H54 (cell line): ENCODE data around the gene ZC3H18.

Experiments used
- DNase-seq: peaks from one replicate; pipeline ENCODE4 v3.0.0; 2011; ENCODE audit warnings: low spot score, mixed read lengths; ENCODE audit not compliant: insufficient read length
- FAIRE-seq: peaks from 3 replicates; lab custom pipeline; 2011; peaks lifted over from hg19 to GRCh38; lab: Jason Lieb, UNC
- POLR2A ChIP-seq: IDR thresholded peaks from 2 replicates; pipeline ENCODE4 v1.6.1; 2011; ENCODE audit warnings: low read depth, mild to moderate bottlenecking, low read length

The ZC3H18 gene

DNA sequence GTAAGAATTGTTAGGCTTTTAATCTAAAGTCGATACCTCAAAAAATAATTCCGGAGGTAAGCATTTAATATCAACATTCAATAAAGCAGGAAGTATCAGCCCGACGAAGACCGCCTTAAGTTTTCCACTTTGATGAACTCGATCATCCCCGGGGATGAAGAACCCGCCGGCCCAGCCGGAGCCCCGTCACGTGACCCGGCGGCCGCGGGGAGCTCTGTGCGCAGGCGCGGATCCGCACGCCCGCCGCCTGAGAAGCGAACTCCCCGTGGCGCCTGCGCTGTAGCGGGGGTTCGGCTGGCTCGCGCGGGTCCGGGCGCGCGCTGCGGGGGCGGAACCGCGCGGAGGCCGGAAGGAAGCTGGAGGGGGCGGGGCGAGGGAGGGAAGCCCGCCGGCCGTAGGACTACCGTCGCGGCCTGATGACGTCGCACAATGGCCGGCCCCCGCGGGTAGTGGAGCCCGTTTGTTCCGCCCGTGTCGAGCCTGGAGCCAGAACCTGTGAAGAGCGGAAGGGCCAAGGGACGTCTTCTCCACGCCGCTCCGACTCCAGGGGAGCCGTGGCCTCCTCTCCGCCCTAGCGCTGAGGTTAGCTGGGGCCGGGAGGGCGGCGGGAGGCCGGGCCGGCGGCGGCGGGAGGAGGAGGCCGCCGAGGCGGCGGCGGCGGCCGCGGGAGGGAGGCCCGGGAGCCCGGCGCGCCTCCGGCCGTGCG lies at the start of gene ZC3H18:
Gene ZC3H18 (plus strand): TSS at position 419 of the 706 bp plus-strand sequence. CDS start 6,721 bp downstream, outside the sequence.
- DNase-seq (peak; percentile 99), FAIRE-seq (no peak)
- peak; percentile 84 for TF ChIP-seq POLR2A

DNA sequence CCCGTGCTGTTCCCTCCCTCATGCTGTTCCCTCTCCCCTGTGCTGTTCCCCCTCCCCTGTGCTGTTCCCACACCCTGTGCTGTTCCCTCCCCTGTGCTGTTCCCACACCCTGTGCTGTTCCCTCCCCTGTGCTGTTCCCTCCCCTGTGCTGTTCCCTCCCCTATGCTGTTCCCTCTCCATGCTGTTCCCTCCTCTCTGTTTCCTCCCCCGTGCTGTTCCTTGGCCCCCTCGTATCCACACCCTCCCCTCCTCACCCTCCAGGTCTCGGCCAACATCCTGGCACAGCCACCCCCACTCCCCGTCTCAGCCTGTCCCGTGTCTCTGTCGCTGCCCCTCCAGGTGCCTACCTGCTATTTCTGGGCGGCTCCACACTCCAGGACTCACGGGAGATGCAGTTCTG lies 48.5 kb upstream of the ZC3H18 start:
- DNase-seq: no peak
- no peak for FAIRE-seq
- TF ChIP-seq POLR2A: no peak

DNA sequence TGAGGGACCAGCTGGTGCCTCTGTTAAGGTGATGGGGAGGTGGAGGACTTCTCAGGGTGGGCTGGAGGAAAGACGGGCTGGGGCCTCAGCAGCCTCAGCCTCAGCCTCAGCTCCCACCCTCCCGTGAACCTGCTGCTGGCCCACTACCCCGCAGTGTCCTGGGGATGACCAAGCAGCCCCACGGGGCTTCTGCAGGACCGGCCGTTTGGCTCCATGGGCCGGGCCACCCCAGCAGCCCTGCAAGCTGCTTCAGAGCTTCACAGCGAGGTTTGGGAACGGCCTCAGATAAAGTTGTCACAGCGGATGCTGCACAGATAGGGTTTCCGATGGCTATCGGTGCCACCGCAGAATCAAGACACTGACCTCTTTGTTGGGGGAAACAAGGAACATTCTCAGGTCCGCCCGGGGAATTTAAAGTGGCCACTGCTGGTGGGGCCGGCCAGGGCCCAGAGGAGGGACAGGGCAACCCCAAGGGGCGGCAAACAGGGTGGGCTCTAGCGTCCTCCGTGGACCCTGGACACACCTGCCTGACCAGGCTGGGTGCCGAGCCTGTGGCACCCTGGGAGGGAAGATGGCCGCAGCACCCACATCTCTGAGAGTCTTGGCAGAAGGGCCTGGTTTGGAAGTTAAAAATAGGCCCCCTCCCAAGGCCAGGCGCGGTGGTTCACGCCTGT lies 47.8 kb upstream of the ZC3H18 start:
- DNase-seq (no peak), FAIRE-seq (no peak)
- TF ChIP-seq POLR2A: no peak

DNA sequence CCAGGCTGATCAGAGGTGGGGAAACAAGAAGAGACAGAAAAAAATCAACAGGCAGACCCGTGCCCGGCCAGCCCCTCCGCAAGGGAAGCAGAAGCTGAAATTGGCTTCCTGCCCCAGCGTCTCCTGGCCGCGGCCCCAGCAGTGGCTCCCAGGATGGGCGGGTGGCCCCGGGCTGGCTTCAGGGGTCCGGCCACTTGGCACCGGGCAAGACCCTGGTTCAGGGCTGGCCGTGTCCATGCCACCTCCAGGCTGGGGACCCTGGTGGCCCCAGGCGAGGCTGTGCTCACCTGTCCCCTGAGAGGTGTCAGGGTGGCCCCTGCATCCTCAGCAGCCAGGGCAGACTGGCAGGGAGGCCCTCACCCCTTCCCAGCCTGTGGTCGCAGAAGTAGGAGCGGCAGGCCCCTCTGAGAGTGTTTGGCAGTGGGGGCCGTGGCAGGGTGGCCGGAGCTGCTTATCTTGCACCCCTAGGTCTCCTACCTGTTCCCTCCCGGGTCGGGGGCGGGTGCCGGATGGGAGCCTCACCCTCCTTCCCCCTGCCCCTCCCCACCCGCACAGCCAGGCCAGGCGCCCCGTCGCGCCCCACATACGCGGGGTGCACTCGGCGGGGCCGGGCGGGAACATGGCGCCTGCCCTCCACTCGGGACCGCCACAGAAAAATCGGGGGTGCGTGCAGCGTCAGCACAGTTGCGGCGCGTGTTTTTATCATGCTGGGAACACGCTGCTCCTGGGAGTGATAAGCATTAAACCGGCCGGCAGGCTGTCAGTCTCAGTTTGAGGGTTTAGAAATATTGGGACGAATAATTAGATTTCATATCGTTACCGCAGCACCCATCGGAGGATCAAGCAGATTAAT lies 46.7 kb upstream of the ZC3H18 start:
- FAIRE-seq: no peak
- TF ChIP-seq POLR2A: no peak
- DNase-seq: no peak

DNA sequence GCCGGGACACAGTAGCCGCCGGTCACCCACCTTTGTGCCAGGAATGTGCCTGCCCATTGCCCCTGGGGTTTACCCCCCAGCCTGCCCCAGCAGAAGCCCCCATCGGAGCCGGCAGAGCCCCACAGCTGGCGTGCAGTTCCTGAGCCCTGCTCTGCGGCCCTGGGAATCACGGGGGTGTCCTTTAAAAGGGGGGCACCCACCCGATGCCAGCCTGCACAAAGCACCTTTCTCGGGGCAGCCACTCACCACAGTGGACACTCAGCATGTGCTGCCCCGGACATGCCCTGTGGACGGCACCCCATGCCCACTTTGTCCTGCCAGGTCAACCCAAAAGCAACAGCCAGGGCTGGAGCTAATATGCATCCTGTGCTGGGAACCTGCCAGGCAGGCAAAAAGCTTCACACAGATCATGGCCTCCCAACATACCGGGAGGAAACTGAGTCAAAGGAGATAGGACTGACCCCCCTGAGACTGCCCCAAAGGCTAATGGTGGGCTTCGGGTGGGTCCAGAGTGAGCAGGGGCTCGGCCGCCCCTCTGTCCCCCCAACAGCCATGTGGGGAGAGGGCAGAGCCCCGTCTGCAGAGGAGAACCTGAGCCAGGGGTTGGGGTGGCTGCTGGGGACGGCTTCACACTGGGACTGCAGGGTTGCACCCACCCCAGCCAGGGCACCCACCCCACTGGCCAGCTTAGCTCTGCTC lies 45.8 kb upstream of the ZC3H18 start:
- TF ChIP-seq POLR2A: no peak
- no peak for DNase-seq
- FAIRE-seq: no peak

DNA sequence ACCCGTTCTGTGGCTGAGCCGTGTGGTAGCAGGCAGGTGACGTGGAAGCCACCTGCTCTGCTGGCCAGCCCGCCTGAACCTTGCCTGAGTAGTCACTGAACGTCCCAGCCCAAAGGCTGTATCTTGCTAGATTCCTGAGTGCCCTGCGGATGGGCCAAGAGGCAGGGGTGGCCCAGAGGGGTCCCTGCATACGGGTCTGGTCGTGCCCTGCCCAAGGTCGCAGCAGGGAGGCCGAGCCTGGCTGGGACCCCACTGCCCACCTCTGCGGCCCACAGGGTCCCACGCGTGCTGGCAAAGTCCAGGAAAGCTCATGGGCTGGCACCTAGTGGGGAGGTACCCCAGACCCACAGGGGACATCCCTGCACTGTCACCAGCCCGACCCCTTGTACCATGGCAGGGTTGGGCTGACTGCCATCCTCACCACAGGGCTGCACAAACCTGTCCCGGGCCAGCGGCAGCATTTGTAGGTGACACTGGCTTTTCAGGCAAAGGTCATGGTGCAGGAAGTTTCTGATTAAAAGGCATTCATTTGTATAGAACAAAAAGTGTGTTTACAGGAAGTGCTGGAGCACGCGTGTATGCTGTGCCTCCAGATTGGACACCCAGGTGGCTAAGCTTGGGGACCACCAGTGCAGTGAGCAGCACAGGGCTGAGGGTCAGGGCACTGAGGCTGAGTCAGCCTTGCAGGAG lies 45.1 kb upstream of the ZC3H18 start:
- DNase-seq: no peak
- FAIRE-seq: no peak
- TF ChIP-seq POLR2A: no peak

DNA sequence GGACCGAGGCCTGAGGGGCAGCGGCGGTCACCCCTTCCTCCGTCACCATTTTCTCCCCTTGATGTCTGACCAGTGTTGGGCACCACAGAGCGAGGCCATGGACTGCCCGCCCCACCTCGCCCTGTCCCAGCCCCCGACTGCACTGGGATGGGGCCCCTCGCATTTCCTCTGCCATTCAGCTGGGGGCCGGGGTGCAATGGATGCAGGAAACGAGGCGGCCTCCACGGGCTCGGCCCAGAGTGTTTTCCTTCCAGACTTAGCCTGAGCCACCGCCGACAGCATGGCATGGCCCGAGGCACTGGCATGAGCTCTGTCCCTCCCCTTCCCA lies 44.6 kb upstream of the ZC3H18 start:
- TF ChIP-seq POLR2A: no peak
- no peak for DNase-seq
- no peak for FAIRE-seq

DNA sequence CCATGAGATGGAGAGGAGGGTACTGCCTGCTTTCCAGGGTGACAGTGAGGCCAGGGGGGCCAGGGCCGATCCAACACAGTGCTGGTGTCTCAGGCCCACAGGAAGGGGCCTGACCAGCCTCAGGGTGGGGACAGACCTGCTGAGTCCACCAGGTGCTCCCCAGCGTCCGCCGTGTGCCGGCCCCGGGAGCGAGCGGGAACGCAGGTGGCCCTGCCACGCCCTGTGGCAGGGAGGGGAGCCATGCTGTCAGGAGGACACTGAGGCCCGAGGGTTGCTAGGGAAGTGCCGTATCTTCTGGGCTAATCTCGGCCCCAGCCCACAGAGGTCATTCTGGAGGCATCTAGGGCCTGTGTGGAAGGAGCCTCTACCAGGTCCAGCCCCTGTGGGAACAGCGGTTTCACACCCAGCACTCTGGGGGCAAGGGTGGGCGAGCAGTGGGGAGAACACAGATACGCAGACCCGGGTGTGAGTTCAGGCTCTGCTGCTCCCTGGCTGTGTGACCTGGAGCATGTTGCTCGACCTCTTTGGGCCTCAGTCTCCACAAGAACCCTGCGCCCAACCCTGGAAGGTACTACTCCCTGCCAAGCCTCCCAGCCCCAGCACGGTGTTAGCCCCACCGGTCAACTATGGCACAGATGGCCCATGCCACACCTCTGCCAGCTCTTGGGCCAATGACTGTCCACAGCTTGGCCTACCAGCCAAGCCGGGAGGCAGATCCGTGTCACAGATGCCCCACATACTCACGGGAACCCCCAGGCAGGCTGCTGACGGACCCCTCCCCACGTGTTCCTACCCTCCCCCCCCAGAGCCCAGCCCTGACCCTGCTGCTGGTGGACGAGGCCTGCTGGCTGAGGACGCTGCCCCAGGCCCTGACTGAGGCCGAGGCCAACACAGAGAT lies 43.9 kb upstream of the ZC3H18 start:
- FAIRE-seq (no peak), DNase-seq (no peak)
- TF ChIP-seq POLR2A: no peak

DNA sequence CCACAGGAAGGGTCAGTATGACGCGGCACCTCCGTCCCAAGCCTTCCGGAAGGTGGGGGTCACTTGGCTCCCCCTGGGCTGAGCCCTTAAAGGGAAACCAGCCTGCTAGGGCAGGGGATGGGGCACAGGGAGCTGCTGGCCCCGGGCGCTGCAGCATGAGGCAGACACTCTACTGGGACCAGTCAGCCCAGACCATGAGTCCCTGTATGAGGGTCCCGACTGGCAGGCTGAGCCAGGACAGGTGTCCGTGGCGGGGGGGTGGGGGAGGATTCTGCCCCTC lies 43.4 kb upstream of the ZC3H18 start:
- TF ChIP-seq POLR2A: no peak
- FAIRE-seq (no peak), DNase-seq (no peak)

DNA sequence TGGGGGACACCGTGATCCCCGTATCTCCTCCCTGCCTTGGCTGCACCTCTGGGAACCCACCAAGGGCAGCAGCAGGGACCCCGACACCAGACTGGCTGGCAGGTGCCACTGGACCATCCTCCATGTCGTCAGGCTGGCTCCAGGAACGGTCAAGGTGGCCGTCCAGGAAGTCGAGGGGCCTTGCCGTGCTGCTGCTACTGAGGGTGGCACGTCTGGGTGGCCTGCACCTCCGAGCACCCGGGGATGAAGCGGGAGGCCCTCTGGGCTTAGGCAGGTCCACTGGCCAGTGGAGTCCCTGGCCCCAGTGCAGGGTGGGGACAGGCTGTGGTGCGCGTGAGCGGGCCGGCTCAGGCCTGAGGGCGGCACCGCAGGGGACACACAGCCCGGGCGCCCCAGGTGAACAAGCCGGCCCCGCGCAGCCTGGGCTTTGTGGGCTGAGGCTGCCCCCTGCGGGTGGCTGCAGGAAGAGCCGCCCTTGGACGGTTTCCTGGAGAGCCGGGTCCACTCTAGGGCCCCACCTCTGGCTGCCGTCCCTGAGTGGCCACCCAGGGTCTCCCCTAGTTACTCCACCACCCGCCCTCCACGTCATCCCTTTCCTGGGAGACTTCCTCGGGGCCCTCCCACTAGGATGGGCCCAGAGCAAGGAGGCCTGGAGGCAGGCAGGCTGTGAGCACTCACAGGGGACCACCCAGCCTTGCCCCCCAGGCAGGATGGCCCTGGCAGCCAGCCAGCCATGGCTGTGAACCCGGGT lies 42.8 kb upstream of the ZC3H18 start:
- DNase-seq (peak; percentile 85), FAIRE-seq (no peak)
- no peak for TF ChIP-seq POLR2A

DNA sequence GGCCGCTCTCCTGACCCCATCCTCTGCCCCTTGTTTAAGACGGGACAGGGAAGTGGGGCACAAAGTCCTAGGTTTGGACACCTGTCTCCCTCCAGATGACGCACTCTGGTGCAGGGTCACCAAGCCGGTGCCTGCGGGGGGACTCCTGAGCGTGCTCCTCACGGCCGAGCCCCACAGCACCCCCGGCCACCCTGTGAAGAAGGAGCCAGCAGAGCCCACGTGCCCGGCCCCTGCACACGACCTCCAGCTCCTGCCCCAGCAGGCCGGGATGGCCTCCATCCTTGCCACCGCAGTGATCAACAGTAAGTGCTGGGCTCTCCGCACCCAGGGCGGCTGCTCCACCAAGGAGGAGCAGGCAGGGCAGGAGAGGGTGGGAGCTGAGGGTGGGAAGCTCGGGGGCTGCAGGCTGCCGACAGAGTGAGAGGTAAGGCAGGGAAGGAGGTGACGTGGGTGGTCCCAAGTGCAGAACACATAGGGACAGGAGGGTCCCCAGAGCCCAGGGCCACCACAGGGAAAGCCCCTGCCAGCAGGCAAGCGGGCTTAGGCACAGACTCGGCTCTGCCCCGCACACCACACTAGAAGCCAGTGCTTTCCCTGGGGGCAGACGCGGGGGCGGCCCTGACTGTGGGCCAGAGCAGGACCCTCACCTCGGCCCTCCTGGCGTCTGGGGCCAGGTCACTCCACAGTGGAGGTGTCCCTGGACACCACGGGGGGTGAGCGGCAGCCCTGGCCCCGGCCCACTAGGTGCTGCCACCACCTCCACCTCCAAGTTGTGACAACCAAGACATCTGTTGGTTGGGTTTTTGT lies 42.1 kb upstream of the ZC3H18 start:
- TF ChIP-seq POLR2A: no peak
- FAIRE-seq (no peak), DNase-seq (no peak)
